ENCODE data around the gene TM2D3.

TM2D3 gene, protein sequence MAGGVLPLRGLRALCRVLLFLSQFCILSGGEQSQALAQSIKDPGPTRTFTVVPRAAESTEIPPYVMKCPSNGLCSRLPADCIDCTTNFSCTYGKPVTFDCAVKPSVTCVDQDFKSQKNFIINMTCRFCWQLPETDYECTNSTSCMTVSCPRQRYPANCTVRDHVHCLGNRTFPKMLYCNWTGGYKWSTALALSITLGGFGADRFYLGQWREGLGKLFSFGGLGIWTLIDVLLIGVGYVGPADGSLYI

DNA sequence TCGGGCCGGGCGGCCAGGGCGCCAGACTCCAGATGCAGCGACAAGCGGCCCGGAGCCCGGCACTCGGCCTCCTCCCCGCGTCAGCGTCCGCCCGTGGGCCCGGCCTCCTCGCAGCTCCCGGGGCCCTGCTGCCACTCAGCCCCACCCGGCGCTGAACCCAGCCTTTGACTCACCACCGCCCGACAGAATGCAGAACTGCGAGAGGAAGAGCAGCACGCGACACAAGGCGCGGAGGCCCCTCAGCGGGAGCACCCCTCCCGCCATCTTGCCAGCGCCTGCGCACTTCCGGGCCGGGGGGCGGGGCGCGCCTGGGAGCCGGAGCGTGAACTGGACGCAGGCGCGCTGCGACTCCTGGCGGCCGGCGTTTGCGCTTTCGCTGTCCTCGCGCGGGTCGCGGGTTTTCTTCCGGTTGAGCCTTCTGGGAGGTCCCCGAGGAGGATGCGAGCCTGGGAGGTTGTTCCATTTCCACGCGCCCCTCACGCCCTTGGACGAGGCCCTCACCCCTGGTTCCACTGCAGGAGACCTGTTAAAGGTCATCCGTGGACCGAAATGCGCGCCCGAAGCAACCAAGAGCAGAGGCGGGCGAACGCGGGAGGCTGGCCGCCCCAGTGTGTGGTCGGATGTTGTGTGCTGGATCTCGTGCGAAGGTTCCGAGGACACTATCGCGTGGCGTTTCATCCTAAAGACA, at the start of gene TM2D3:
Gene TM2D3 (minus strand): TSS at position 284 of the 688 bp plus-strand sequence. CDS start 20 bp downstream, at position 264.
- peak; percentile 87 to 93 (median 88) for DNase-seq (ENCODE audit: low read depth in 2 of 3, low spot score in 1 of 3)

DNA sequence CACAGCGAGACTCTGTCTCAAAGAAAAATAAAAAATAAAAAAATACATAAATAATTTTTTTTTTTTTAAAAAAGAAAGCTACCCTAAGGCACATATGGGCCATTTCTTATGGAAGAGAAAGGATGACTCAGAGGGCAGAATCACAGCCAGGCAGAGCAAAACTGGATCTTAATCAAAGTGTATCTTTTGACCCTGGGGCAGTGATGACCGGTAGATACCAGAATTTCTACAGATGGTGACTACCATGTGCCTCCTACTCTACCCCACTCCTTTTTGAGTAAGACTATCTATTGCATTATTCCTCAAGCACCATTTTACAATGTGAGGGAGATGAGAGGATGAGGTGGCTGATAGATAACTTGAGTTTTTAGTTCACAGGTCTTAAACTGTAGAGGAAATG, 46.1 kb upstream of the TM2D3 start:
- DNase-seq (ENCODE audit: low read depth in 2 of 3, low spot score in 1 of 3) = no peak

DNA sequence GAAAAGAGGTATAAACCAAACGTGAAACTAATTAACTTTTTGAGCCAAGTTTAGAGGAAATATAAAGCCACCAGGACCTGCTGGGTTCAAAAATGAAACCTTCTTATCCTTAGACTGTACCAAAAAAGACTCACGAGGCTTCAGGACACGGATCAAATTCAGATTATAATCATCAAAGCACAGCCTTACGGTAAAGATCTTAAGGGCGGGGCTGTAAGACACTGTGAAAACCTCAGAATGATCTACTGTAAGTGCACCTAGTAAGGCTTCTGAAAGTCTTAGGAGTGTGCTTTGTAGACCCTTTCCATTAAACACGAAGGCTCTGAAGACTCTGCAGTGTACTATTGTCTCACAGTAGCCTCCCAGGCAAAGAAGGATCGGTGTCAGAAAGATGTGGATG, 45.3 kb upstream of the TM2D3 start:
- DNase-seq (ENCODE audit: low read depth in 2 of 3, low spot score in 1 of 3) = no peak

DNA sequence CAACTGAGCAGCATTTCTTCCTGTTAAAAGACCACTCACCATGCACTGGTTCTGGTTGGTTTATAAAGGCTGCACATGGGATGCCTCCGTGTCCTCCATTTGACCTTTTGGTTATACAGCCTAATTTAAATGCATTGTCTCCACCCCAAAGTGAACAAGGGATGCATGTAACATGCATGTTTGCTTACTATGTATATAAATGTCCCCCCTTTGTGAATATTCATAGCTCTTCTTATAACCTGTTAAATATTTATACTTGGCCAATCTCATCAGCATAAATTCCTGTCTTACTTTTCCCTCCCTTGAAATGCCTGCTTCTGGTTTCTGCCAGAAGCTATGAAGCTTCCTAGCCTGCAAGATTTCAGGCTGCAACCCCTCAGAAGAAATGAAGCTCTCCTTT, 44.6 kb upstream of the TM2D3 start:
- no peak for DNase-seq (ENCODE audit: low read depth in 2 of 3, low spot score in 1 of 3)

DNA sequence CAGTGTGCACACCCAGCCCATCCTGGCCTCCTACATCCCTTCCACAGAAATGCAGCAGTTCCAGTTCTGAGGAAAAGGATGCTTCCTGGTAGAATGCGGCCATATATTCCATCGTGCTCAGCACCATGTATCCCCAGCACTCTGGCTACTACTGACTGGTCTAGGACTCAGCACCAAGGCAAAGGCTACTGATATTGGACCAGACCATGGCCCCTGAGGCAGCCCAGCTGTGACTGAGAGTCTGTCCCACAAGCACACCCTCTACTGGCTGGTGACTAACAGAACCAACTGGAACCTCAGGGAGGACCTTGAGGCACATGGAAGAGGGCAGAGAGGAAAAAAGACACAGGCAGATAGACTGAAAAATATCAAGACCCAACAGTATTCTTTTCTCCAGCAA, 42.1 kb upstream of the TM2D3 start:
- no peak for DNase-seq (ENCODE audit: low read depth in 2 of 3, low spot score in 1 of 3)

DNA sequence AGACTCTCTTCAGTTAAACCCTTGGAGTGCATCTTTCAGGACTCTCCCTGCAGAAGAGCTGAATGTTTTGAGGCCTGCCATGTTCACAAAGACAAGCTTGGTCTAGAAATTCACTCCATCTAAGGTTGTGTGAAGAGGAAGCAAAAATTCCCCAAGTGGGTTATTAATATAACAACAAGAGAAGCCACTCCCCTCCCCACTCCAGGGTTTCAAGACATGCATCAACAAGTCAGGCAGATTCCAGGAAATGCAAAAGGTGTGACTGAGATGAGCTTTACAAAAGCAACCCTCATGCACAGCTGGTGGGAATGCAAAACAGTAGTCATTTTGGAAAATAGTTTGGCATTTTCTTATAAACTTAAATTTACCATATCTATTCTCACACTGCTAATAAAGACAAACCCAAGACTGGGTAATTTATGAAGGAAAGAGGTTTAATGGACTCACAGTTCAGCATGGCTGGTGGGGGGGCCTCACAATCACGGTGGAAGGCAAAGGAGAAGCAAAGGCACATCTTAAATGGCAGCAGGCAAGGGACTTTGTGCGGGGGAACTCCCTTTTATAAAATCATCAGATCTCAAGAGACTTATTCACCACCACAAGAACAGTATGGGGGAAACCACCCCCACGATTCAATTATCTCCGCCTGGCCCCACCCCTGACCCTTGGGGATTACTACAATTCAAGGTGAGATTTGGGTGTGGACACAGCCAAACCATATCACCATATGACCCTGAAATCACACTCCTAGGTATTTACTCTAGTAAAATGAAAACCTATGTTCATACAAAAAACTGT, 40.8 kb upstream of the TM2D3 start:
- DNase-seq (ENCODE audit: low read depth in 2 of 3, low spot score in 1 of 3) = no peak

DNA sequence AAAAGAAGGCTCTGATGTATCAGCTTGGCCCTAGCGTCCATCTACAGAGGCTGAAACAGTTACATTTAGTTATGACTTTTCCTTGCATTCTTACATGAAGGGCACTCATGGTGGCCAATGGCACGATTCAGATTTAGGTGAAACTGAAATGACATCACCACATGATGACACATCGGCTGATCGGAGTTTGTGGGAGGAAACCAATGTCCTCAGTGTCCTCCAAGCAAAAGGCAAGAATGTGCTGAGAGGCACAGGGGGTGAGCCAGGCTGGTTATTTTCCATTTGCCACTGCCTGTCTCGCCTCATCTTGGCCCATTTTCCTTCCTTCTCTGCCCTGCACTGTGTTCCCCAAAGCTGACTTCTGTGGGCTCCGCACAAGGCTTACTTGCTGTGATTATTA, 37.7 kb upstream of the TM2D3 start:
- no peak for DNase-seq (ENCODE audit: low read depth in 2 of 3, low spot score in 1 of 3)

DNA sequence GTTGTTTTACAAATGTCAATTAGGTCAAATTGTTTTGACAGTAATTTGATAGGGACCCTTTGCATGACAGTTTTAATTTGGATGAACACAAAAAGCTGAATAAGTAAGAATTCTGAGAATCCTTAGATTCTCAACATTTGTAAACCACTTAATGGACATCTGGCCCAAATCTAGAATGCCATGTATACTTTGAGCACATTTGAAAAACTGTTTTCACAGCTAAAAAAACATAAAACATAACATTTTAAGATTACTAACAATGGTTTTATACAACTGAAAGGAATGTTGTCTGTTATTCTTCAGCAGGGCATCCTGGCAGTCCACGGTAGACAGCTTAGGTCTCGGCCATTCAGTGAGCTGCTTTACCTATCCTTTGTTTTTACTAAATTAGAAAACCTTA, 34.5 kb upstream of the TM2D3 start:
- DNase-seq (ENCODE audit: low read depth in 2 of 3, low spot score in 1 of 3) = no peak

DNA sequence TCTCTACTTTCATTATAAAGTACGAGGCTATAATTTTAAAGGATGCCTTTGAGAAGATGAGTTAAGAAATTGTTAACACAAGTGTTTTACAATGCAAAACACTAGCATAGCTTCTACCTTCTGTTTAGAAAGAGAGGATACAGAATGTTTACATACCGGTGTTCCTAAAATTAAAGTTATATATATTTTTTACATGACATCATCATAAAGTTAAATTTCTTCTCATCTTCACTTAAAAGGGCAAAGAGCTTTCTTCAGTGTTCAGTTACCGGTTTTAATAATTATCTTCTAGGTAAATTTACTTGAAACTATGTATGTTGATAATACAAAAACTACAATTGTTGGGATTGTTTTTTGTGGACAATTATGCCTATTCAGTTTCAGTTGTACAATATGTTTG, 32.7 kb upstream of the TM2D3 start:
- DNase-seq (ENCODE audit: low read depth in 2 of 3, low spot score in 1 of 3) = no peak

DNA sequence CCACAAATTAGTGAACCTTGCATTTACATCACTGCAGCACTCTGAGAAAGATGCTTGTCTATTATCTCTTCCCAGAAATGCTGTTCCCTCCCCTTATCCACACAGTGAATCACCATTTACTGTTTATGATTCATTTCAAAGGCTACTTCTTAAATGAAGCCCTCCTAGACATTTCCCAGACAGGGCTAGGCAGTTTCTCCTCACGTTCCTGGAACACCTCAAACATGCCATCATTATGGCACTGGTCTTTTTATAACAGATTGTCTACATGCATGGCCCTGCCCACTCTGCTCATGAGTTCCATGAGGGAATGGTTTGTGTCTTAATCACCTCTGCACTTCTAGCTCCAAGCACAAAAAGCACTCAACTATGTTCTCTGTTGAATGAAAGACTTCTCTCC, 32.2 kb upstream of the TM2D3 start:
- no peak for DNase-seq (ENCODE audit: low read depth in 2 of 3, low spot score in 1 of 3)

DNA sequence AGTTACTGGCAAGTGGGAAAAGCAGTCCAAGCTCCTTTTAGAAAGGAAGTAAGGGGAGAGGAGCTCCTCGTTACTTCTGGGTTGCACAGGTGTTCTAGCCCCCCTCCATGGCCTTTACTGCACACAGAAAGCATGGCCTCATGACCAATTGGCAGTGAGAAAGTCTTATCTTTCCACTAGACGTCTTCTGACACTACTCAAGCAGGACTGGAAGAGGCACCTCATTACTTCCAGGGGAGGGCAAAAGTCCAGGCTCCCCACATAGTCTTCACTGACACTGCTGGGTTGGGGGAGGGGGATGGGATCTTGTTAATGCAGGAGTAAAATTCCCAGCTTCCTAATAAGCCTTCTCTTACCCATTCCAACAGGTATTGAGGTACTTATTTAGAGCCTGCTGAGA, 27.6 kb upstream of the TM2D3 start:
- DNase-seq (ENCODE audit: low read depth in 2 of 3, low spot score in 1 of 3) = no peak

DNA sequence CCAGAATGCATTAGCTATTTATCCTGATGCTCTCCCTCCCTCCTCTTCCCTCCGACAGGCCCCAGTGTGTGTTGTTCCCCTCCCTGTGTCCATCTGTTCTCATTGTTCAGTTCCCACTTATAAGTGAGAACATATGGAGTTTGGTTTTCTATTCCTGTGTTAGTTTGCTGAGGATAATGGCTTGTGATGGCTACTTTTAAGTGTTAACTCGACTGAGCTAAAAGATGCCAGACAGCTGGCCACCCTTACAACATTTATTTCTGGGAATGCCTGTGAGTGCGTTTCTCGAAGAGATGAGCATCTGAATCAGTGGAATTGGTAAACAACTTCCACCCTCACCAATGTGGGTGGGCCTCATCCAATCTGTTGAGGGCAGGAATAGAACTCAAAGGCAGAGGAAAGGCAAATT, 24.7 kb upstream of the TM2D3 start:
- no peak for DNase-seq (ENCODE audit: low read depth in 2 of 3, low spot score in 1 of 3)

DNA sequence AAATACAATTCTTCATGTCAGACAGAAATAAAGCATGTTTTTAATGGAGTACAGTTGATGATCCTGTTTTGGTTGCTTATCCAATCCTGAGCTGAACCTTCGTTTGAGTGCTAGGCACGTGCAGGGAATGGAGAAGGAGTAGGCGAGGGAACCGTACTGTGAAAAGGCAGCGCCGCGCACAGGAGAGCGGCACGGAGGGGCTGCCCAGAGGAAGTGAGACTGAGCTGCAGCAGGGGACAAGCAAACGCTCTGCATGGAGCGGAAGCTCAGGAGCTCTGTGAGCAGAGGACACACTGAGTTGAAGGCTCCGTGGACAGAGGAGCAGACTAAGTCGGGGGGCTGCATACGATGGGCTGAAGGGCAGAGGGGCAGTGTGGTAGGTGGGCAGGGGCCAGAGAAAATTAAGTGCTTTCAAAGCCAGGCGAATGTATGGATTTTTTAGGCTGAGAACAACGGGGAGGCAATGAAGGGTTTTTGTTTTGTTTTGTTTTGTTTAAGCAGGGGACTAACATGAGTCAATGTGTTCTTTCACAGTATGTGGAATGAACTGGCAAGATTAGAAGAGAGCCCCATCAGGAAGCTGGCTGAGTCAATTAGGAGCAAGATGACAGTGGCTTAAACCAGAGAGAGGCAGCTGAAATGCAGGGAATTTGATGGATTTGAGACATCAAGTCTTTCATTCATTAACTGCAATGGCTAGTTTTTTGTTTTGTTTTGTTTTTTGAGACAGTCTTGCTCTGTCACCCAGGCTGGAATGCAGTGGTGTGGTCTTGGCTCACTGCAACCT, 23.8 kb upstream of the TM2D3 start:
- no peak for DNase-seq (ENCODE audit: low read depth in 2 of 3, low spot score in 1 of 3)

DNA sequence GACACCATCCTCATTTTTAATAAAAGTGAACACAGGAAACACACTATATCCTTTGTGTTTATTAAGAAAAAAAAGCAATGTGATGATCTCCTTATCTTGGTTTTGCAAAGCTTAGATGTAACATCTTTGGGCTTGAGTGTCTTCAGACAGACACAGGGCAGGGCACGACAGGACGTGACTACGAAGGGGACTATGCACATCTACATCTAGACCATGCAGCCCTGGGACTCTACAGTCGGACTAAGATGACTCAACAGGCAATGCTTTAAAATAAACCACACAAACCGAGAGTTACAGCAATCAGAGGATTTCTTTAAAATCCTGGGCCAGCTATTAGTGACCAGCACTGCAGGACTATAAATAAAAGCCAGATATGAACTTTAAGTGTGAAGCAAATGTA, 22.8 kb upstream of the TM2D3 start:
- no peak for DNase-seq (ENCODE audit: low read depth in 2 of 3, low spot score in 1 of 3)

DNA sequence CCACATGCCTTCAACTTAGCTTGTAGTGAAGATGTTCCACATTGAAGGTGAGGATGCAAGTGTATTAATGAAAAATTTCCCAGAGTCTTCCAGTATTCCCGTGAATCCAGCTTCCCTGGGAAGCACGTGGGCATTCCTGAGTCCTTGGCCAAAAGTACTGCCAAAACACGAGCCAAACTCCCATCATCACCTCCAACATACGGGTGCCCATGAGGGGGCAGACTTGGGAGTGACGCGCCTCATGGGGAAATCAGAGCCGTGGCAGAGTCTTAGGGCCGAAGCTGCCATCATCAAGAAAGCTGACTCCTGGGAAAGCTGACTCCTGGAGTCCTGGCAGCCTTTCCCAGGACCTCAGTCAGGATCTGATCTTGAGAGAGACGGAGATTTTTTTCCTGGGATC, 20.1 kb upstream of the TM2D3 start:
- DNase-seq (ENCODE audit: low read depth in 2 of 3, low spot score in 1 of 3) = no peak

DNA sequence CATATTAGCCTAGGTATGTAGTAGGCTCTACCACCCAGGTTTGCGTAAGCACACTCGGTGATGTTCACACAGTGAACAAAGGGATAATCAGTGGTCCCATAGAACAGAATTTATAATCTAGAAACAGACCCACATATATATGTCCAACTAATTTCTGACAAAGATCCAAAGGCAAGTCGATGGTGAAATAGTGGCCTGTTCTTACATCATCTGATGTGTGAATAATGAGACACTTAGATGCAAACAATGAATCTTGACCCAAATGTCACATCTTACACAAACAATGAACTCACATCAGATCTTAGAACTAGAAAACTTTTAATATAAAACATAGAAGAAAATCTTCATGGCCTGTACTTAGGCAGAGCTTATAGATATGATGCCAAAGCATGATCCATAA, 17.6 kb upstream of the TM2D3 start:
- DNase-seq (ENCODE audit: low read depth in 2 of 3, low spot score in 1 of 3) = no peak

DNA sequence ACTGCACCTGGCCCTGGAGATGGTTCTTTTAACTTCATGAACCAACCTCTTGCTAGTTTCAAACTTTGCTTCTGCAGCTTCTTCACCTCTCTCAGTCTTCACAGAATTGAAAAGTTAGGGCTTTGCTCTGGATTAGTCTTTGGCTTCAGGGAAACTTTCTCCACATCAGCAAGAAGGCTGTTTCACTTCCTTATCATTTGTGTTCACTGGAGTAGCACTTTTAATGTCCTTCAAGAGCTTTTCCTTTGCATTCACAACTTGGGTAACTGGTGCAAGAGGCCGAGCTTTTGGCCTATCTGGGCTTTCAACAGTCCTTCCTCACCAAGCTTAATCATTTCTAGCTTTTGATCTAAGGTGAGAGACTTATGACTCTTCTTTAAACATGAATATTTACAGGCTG, 15.7 kb upstream of the TM2D3 start:
- no peak for DNase-seq (ENCODE audit: low read depth in 2 of 3, low spot score in 1 of 3)

DNA sequence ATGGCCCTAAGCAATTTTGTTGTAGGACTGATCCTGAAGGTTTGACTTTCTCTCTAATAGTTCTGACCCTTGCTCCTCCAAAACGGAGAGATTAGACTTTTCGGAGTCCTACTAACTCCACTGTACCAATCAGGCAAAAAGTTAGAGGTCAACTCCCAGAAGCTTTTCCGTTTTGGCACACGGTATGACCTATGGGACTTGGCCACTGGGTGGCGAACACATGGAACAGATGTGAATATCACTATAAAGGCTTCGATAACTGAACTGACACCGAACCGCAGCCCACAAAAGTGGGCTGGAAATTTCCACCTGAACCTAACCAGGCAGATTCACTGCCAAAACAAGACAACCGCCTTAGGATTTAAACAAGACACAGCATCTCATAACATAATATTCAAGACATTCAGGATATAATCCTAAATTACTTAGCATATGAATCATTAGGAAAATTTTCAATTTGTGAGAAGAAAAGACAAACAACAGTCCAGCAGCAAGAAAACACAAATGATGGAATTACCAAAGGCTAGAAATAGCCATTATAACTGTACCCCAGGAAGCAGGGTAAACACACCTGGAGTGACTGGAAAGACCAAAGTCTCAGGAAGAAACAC, 12.2 kb upstream of the TM2D3 start:
- no peak for DNase-seq (ENCODE audit: low read depth in 2 of 3, low spot score in 1 of 3)

DNA sequence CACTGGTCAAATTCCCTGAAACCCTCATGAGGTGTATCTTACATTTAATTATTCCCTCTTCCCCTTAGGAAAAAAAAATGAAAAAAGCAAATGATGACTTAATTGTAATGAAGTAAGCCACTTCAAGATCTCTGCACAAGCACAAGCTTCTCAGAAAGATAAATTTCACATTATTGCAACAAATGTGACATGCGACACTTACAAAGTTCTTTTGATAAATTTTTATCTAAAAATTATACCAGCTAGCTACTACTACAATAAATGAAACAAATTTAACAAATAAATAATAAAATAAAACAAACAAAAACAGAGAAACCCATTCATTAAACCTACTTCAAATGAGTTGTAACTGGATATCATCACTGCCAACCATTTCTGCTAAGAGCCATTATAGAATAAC, 10.0 kb upstream of the TM2D3 start:
- DNase-seq (ENCODE audit: low read depth in 2 of 3, low spot score in 1 of 3) = no peak

DNA sequence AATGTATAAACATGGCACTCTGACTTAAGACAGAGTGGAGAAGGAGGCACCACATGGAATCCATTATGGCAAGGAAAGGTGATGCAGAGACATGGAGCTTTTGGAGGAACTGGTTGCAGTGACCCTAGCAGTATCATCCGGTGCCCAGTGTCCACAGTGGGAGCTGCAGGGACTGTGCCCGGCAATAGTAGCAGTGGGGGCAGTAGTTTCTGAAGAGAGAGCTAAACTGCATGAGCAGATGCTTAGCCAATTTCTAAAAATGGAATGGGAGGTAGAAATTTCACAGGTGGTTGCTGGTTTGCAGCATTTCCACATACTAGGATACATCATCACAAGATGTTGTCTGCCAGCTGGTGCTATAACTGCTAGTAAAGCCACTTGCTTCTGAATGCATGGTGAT, 7.8 kb upstream of the TM2D3 start:
- no peak for DNase-seq (ENCODE audit: low read depth in 2 of 3, low spot score in 1 of 3)

Data from stimulated activated CD4-positive, alpha-beta T cell treated with anti-CD3 and anti-CD28 coated beads, Interleukin-12 subunit alpha, Interleukin-12 subunit beta, amount 100 ng/mL, for 48 hours (primary cell).